GM12878 (cell line): Measurements from ENCODE around the gene C2CD4D. TPM values are rescaled to one million over a fixed set of nuclear protein-coding genes. Genes with fewer than 3 reads are reported as not detected.

ENCODE experiments used
- ATAC-seq: fragments of 200-7000 bp; cut with Tn5 transposase; 3 replicates; pipeline ENCODE4 v1.9.1; 2020; ENCODE audit warnings: mild to moderate bottlenecking, moderate library complexity
- BruUV-seq: library from RNA; stranded (reverse); fragments of 400-500 nt; replicated peaks from 2 replicates; lab custom pipeline; 2021; lab: Mats Ljungman, UMichigan
- CTCF ChIA-PET: fragments of 300-600 bp; sonication (Branson Sonifier 250); formaldehyde crosslinking; extraction: SDS; loops from one replicate; lab custom pipeline; 2021; ENCODE audit warnings: inconsistent platforms; lab: Yijun Ruan, JAX
- POLR2A ChIA-PET: fragments of 350-600 bp; formaldehyde crosslinking; extraction: SDS; loops from one replicate; lab custom pipeline; 2021; ENCODE audit warnings: inconsistent platforms; lab: Charles Lee
- RAD21 ChIA-PET: fragments of 300-600 bp; sonication (Branson Sonifier 250); formaldehyde crosslinking; loops from one replicate; lab custom pipeline; 2023; ENCODE audit warnings: antibody characterized with exemption; ENCODE audit not compliant: unreplicated experiment; lab: Charles Lee
- SMC1A ChIA-PET: fragments of 300-600 bp; sonication (Branson Sonifier 250); formaldehyde crosslinking; loops from one replicate; lab custom pipeline; 2023; ENCODE audit not compliant: unreplicated experiment, uncharacterized antibody; lab: Charles Lee
- DNase-seq: peaks from one replicate; pipeline ENCODE4 v3.0.0-alpha.2; 2011; ENCODE audit warnings: low read depth, low spot score
- FAIRE-seq: peaks from 3 replicates; lab custom pipeline; 2011; peaks lifted over from hg19 to GRCh38; lab: Jason Lieb, UNC
- H2AFZ ChIP-seq: 2 replicates; pipeline ENCODE4 v1.6.0; 2011; ENCODE audit warnings: low read depth, low read length, control low read depth; ENCODE audit not compliant: control insufficient read depth
- H3K27ac ChIP-seq: 2 replicates; pipeline ENCODE4 v1.5.1; 2011; ENCODE audit warnings: control low read depth; ENCODE audit not compliant: control insufficient read depth, insufficient read depth
- H3K27me3 ChIP-seq, 2 experiments: replicated peaks in 1 of 2; 2 replicates each; pipeline versions ENCODE4 v1.6.0 to v1.6.1; 2011; ENCODE audit warnings: low read length in 1 of 2; ENCODE audit not compliant: control insufficient read depth in 2 of 2, insufficient read depth in 2 of 2
- H3K36me3 ChIP-seq, 2 experiments: 2 replicates each; pipeline ENCODE4 v1.5.1; 2011; ENCODE audit warnings: low read length in 1 of 2; ENCODE audit not compliant: control insufficient read depth in 2 of 2, insufficient read depth in 2 of 2
- H3K4me1 ChIP-seq: 2 replicates; pipeline ENCODE4 v1.6.1; 2011; ENCODE audit warnings: mild to moderate bottlenecking, low read length, moderate library complexity, mixed read lengths; ENCODE audit not compliant: control insufficient read depth, insufficient read depth
- H3K4me2 ChIP-seq: 2 replicates; pipeline ENCODE4 v1.6.0; 2011; ENCODE audit warnings: control low read depth; ENCODE audit not compliant: control insufficient read depth, insufficient read depth
- H3K4me3 ChIP-seq: fragments of 200-600 bp; sonication (generic); 2 replicates; pipeline ENCODE4 v1.5.1; 2016
- H3K79me2 ChIP-seq: 2 replicates; pipeline ENCODE4 v1.6.0; 2011; ENCODE audit warnings: low read length; ENCODE audit not compliant: control insufficient read depth, insufficient read depth
- H3K9ac ChIP-seq: 2 replicates; pipeline ENCODE4 v1.8.0; 2011; ENCODE audit warnings: low read length, control low read depth, mixed read lengths; ENCODE audit not compliant: control insufficient read depth, insufficient read depth
- H3K9me3 ChIP-seq: replicated peaks from 3 replicates; pipeline ENCODE4 v1.5.1; 2011; ENCODE audit warnings: mild to moderate bottlenecking, low read length; ENCODE audit not compliant: control insufficient read depth, insufficient read depth
- H4K20me1 ChIP-seq: 2 replicates; pipeline ENCODE4 v1.6.0; 2011; ENCODE audit not compliant: control insufficient read depth, insufficient read depth
- ATF3 ChIP-seq: IDR thresholded peaks from 2 replicates; pipeline ENCODE4 v1.6.1; 2011; ENCODE audit warnings: low read depth, mild to moderate bottlenecking, low read length, moderate library complexity, borderline replicate concordance; ENCODE audit errors: extremely low read depth
- ELK1 ChIP-seq: IDR thresholded peaks from 2 replicates; pipeline ENCODE4 v1.6.1; 2012; ENCODE audit warnings: low read depth, low read length, improper control_type of control experiment
- GATAD2B ChIP-seq: fragments of 450-650 bp; conservative IDR thresholded peaks from 2 replicates; pipeline ENCODE4 v1.6.1; 2017; ENCODE audit warnings: low read depth, mild to moderate bottlenecking, moderate library complexity
- HDAC2 ChIP-seq: fragments of 200-600 bp; sonication (generic); IDR thresholded peaks from 2 replicates; pipeline ENCODE4 v1.6.1; 2017
- JUNB ChIP-seq: IDR thresholded peaks from 2 replicates; pipeline ENCODE4 v1.6.1; 2016; ENCODE audit warnings: antibody characterized with exemption, mild to moderate bottlenecking
- MAX ChIP-seq: IDR thresholded peaks from 2 replicates; pipeline ENCODE4 v1.6.1; 2012; ENCODE audit warnings: low read depth, low read length, improper control_type of control experiment
- MEF2A ChIP-seq: IDR thresholded peaks from 2 replicates; pipeline ENCODE4 v1.6.1; 2011; ENCODE audit warnings: low read depth, mild to moderate bottlenecking, low read length, moderate library complexity; ENCODE audit not compliant: insufficient read depth
- MYB ChIP-seq: fragments of 150-350 bp; IDR thresholded peaks from 2 replicates; pipeline ENCODE4 v1.6.1; 2014; ENCODE audit warnings: mild to moderate bottlenecking, low read depth, low read length, borderline replicate concordance
- NFIC ChIP-seq: IDR thresholded peaks from 2 replicates; pipeline ENCODE4 v1.6.1; 2012; ENCODE audit warnings: low read depth, mild to moderate bottlenecking, inconsistent platforms, low read length, moderate library complexity
- PRDM15 ChIP-seq: fragments of 450-650 bp; formaldehyde crosslinking; IDR thresholded peaks from 2 replicates; pipeline ENCODE4 v1.4.0; 2020; ENCODE audit warnings: mild to moderate bottlenecking, moderate library complexity
- SREBF2 ChIP-seq: IDR thresholded peaks from 2 replicates; pipeline ENCODE4 v1.6.1; 2012; ENCODE audit warnings: mild to moderate bottlenecking, low read length
- WGBS: methylation state at CpG from one replicate; pipeline ENCODE4 v1.1.6; 2016; ENCODE audit warnings: low lambda C conversion rate; ENCODE audit not compliant: insufficient replicate concordance, insufficient coverage; ENCODE audit errors: missing lambda C conversion rate; 5-methylcytosine and 5-hydroxymethylcytosine counted together
- in situ Hi-C: fragments of 300-500 bp; cut with MboI; formaldehyde crosslinking; loops from 9 replicates; pipeline ENCODE4 v1.14.3; 2018; ENCODE audit warnings: mixed read lengths
- intact Hi-C: fragments of 100-400 bp; cut with micrococcal nuclease; formaldehyde crosslinking; loops from one replicate; pipeline ENCODE4 v1.14.2; 2022; ENCODE audit not compliant: unreplicated experiment
- polyA plus RNA-seq, 11 experiments: library from polyadenylated mRNA; depleted of rRNA in 4 of 11; unstranded in 6 of 11; stranded (reverse) in 5 of 11; fragments of >200 nt; fragmentation: Nextera tagmentation in 4 of 11; fragmentation: Illumina TruSeq in 1 of 11; extraction: Ambion mirVana in 4 of 11; extraction: Trizol in 1 of 11; gene quantifications; 1 replicate in 1 of 11; 2 replicates in 10 of 11; pipeline versions ENCODE4 v1.2.1 to v1.2.3, GENCODE V29; 2011 to 2016; ENCODE audit warnings: inconsistent platforms in 2 of 11, missing spikeins in 2 of 11, low read depth in 1 of 11
- total RNA-seq, 4 experiments: library from RNA; depleted of rRNA in 3 of 4; stranded (reverse); fragments of >200 nt in 3 of 4; fragmentation: Illumina TruSeq in 1 of 4; extraction: Trizol in 1 of 4; gene quantifications; 2 replicates each; pipeline versions ENCODE4 v1.2.1 to v1.2.3, GENCODE V29; 2013 to 2021

Gene C2CD4D
- total and polyA plus RNA-seq, 10 of the 15 experiments (the other 5 are each of a cell fraction or from before 2014, with no cell fraction given): 0.03 to 0.67 (median 0.13) TPM; not detected in 4

GRCh38 chr1:151830055-151830454 is 9.6 kb downstream of the C2CD4D start (continued):
- no peak for TF ChIP-seq JUNB
- no peak for TF ChIP-seq MEF2A
- TF ChIP-seq, all 136 proteins: peak for 0

GRCh38 chr1:151829352-151830046 is 10.1 kb downstream of the C2CD4D start:
- H3K4me1 ChIP-seq: peaks cover 5% of the 10 kb centered on the region
- ChIA-PET SMC1A (no interaction called here), POLR2A (no interaction called here), CTCF (interaction anchor here (1.0 to 1.9 kb wide), 2 partner anchors 11 to 295 kb away, joined by 4 to 6 read pairs; partner anchors contain the start of gene C2CD4D), RAD21 (no interaction called here)
- no peak overlapping the region for H3K27ac ChIP-seq
- H3K4me3 ChIP-seq: no peak overlapping the region
- no peak overlapping the region for H3K9ac ChIP-seq
- H3K36me3 ChIP-seq: no peaks in the 10 kb centered on the region
- no peaks in the 10 kb centered on the region for H3K9me3 ChIP-seq
- ATAC-seq (no peak), DNase-seq (no peak), FAIRE-seq (no peak)
- H3K27me3 ChIP-seq: no peaks in the 10 kb centered on the region
- H3K4me2 ChIP-seq: no peak overlapping the region
- intact Hi-C loops (loop anchor here (10.0 kb wide), 1 partner anchor 115 kb away; the partner anchor contains the start of gene CELF3), in situ Hi-C loops (loop anchor here (10.0 kb wide), 2 partner anchors 385 to 535 kb away; no protein-coding TSS in a partner anchor)
- TF ChIP-seq HDAC2 (no peak), MYB (no peak), PRDM15 (CRISPR knock-in tag) (no peak), MAX (no peak), GATAD2B (no peak), ATF3 (no peak), SREBF2 (no peak), NFIC (no peak), ELK1 (no peak)
- BruUV-seq: no TSS peak
- no peaks in the 10 kb centered on the region for H4K20me1 ChIP-seq
- no peak overlapping the region for H2AFZ ChIP-seq
- WGBS: 18% methylated on average over 4 of the region's 4 CpGs
- no peaks in the 10 kb centered on the region for H3K79me2 ChIP-seq
